HepG2 (cell line): ENCODE measurements around the gene RSPH4A. TPM values are rescaled to one million over a fixed set of nuclear protein-coding genes. Genes with fewer than 3 reads are reported as not detected.
A peak's percentile ranks its signal among the peaks of the same experiment; 100 is the strongest.

Source experiments
- ATAC-seq: fragments of 200-7000 bp; cut with Tn5 transposase; 3 replicates; pipeline ENCODE4 v1.9.1; 2020; ENCODE audit warnings: mild to moderate bottlenecking, moderate library complexity
- BruUV-seq: library from RNA; stranded (reverse); fragments of 400-500 nt; replicated peaks from 2 replicates; lab custom pipeline; 2021; lab: Mats Ljungman, UMichigan
- CTCF ChIA-PET: fragments of 300-600 bp; formaldehyde crosslinking; extraction: SDS; loops from one replicate; lab custom pipeline; 2021; ENCODE audit warnings: low total read pairs, inconsistent platforms, low intra/inter-chr PET ratio; lab: Yijun Ruan, JAX
- POLR2A ChIA-PET: fragments of 350-600 bp; sonication (Branson Sonifier 250); formaldehyde crosslinking; loops from one replicate; lab custom pipeline; 2020; ENCODE audit warnings: antibody characterized with exemption, inconsistent platforms; lab: Yijun Ruan, JAX
- DNase-seq: peaks from one replicate; pipeline ENCODE4 v3.0.0-alpha.2; 2015; ENCODE audit warnings: low spot score
- FAIRE-seq: peaks from 3 replicates; lab custom pipeline; 2011; peaks lifted over from hg19 to GRCh38; lab: Jason Lieb, UNC
- H2AFZ ChIP-seq: one replicate; pipeline ENCODE4 v1.6.1; 2011; ENCODE audit warnings: low read length, inconsistent platforms
- H3K27ac ChIP-seq: fragments of 300-600 bp; 3 replicates; pipeline ENCODE4 v1.8.0; 2011; ENCODE audit warnings: mixed run types, mild to moderate bottlenecking, mixed read lengths, low read length, inconsistent platforms; ENCODE audit not compliant: insufficient read depth; ENCODE audit errors: extremely low read length
- H3K27me3 ChIP-seq, 2 experiments: fragments of 200-600 bp in 1 of 2; 2 replicates in 1 of 2; 3 replicates in 1 of 2; pipeline versions ENCODE4 v1.6.0 to v1.8.0; 2011; ENCODE audit warnings: low read length in 2 of 2, mild to moderate bottlenecking in 2 of 2, moderate library complexity in 2 of 2, inconsistent platforms in 1 of 2; ENCODE audit not compliant: insufficient read depth in 2 of 2, control insufficient read depth in 1 of 2
- H3K36me3 ChIP-seq, 2 experiments: fragments of 200-600 bp in 1 of 2; replicated peaks in 1 of 2; 2 replicates in 1 of 2; 3 replicates in 1 of 2; pipeline versions ENCODE4 v1.5.1 to v1.8.0; 2011; ENCODE audit warnings: low read length in 2 of 2, inconsistent platforms in 1 of 2; ENCODE audit not compliant: insufficient read depth in 2 of 2, control insufficient read depth in 1 of 2
- H3K4me1 ChIP-seq: 2 replicates; pipeline ENCODE4 v1.5.1; 2012; ENCODE audit warnings: low read length, inconsistent platforms; ENCODE audit not compliant: insufficient read depth
- H3K4me2 ChIP-seq: 2 replicates; pipeline ENCODE4 v1.6.0; 2011; ENCODE audit warnings: low read depth, low read length, inconsistent platforms
- H3K4me3 ChIP-seq, 3 experiments: fragments of 200-600 bp in 1 of 3; sonication (generic), shearing (Covaris generic) in 1 of 3; replicated peaks in 1 of 3; 2 replicates each; pipeline ENCODE4 v1.5.1; 2011 to 2016; ENCODE audit warnings: low read length in 3 of 3, inconsistent platforms in 2 of 3, low read depth in 2 of 3, mild to moderate bottlenecking in 2 of 3, control low read depth in 1 of 3, mixed read lengths in 1 of 3; ENCODE audit not compliant: insufficient read depth in 1 of 3
- H3K79me2 ChIP-seq: one replicate; pipeline ENCODE4 v1.6.1; 2011; ENCODE audit warnings: low read length, inconsistent platforms; ENCODE audit not compliant: insufficient read depth
- H3K9ac ChIP-seq: 2 replicates; pipeline ENCODE4 v1.6.0; 2011; ENCODE audit warnings: mild to moderate bottlenecking, low read depth, low read length, inconsistent platforms; ENCODE audit not compliant: insufficient read depth
- H3K9me3 ChIP-seq: 2 replicates; pipeline ENCODE4 v1.5.1; 2012; ENCODE audit warnings: mild to moderate bottlenecking, low read length
- H4K20me1 ChIP-seq: 2 replicates; pipeline ENCODE4 v1.6.0; 2011; ENCODE audit warnings: inconsistent platforms, mild to moderate bottlenecking, low read length, moderate library complexity; ENCODE audit not compliant: insufficient read depth
- PRPF4 ChIP-seq: fragments of 200-400 bp; formaldehyde crosslinking; IDR thresholded peaks from 2 replicates; pipeline ENCODE4 v1.6.1; 2016; ENCODE audit warnings: low read length, low read depth; ENCODE audit not compliant: poor library complexity, severe bottlenecking
- ZNF441 ChIP-seq: sonication (generic); formaldehyde crosslinking; IDR thresholded peaks from 2 replicates; pipeline ENCODE4 v1.7.0; 2021; ENCODE audit warnings: missing genetic modification reagents, borderline replicate concordance
- ZNF687 ChIP-seq: sonication (generic); formaldehyde crosslinking; IDR thresholded peaks from 2 replicates; pipeline ENCODE4 v1.5.1; 2020; ENCODE audit warnings: mild to moderate bottlenecking, missing genetic modification reagents, moderate library complexity
- ZNF770 ChIP-seq: sonication (generic); formaldehyde crosslinking; IDR thresholded peaks from 2 replicates; pipeline ENCODE4 v1.5.0; 2020; ENCODE audit warnings: mild to moderate bottlenecking, missing genetic modification reagents
- WGBS: methylation state at CpG from one replicate; pipeline ENCODE4 v1.1.6; 2017; ENCODE audit warnings: low lambda C conversion rate; 5-methylcytosine and 5-hydroxymethylcytosine counted together
- in situ Hi-C: cut with HindIII; loops from 2 replicates; pipeline ENCODE4 v1.10.0; 2017; ENCODE audit warnings: low pct_unique_long_range_greater_than_20kb; ENCODE audit not compliant: extremely low pct_ligation_motif_present
- intact Hi-C: fragments of 100-400 bp; cut with micrococcal nuclease; formaldehyde crosslinking; loops from one replicate; pipeline ENCODE4 v1.10.0; 2022; ENCODE audit not compliant: unreplicated experiment
- polyA plus RNA-seq, 8 experiments: library from polyadenylated mRNA; depleted of rRNA in 3 of 8; stranded (reverse) in 7 of 8; unstranded in 1 of 8; fragments of >200 nt; fragmentation: Illumina TruSeq in 4 of 8; extraction: Trizol in 4 of 8; gene quantifications; 2 replicates each; pipeline versions ENCODE4 v1.2.1 to v1.2.3, GENCODE V29; 2011 to 2016; ENCODE audit warnings: low read depth in 4 of 8, missing spikeins in 1 of 8, mixed read lengths in 1 of 8; ENCODE audit not compliant: insufficient read depth in 1 of 8
- total RNA-seq, 5 experiments: library from RNA; depleted of rRNA; stranded (reverse); fragments of >200 nt; fragmentation: Illumina TruSeq; extraction: Trizol; gene quantifications; 2 replicates each; pipeline ENCODE4 v1.2.3, GENCODE V29; 2016; ENCODE audit warnings: low read depth in 1 of 5

RSPH4A gene
- total and polyA plus RNA-seq, 2 of the 13 experiments (the other 11 are each of a cell fraction or from before 2014, with no cell fraction given): 0.24 to 0.40 TPM

- Histone ChIP-seq H3K36me3 (no peaks in the 10 kb centered on the region; a peak in 3 of 5 replicates), H3K4me2 (peak overlapping the region; percentile 93), H4K20me1 (no peaks in the 10 kb centered on the region), H3K9ac (peak overlapping the region; percentile 83; the same call in 1 of the 2 replicates), H3K27me3 (no peaks in the 10 kb centered on the region; a peak in 1 of 5 replicates), H3K79me2 (peaks cover 77% of the 10 kb centered on the region), H3K27ac (no peak overlapping the region), H3K4me1 (peaks cover 52% of the 10 kb centered on the region), H2AFZ (no peak overlapping the region), H3K4me3 (peak overlapping the region; percentile 35 to 94 (median 44)), H3K9me3 (no peaks in the 10 kb centered on the region)
- no TSS peak for BruUV-seq
- WGBS: 69% methylated on average over 7 of the region's 7 CpGs
- ATAC-seq: no peak
- ChIA-PET POLR2A (no interaction called here), CTCF (no interaction called here)
- no peak for FAIRE-seq
- TF ChIP-seq PRPF4: peak; percentile 38
- TF ChIP-seq ZNF687 (CRISPR knock-in tag): no peak
- no peak for TF ChIP-seq ZNF441 (CRISPR knock-in tag)
- peak; percentile 77 for TF ChIP-seq ZNF770
- DNase-seq: no peak
- intact Hi-C loops (loop anchor here (5.0 kb wide), 1 partner anchor 33 kb away; no protein-coding TSS in a partner anchor), in situ Hi-C loops (loop anchor here (25.0 kb wide), 1 partner anchor 378 kb away; the partner anchor contains the start of gene TSPYL1)
These were observed 49.2 kb downstream of the RSPH4A start for GRCh38 chr6:116665464-116665863.
